Stomach (tissue), 9 donors: Measurements from ENCODE around the gene TECTB. TPM values are rescaled to one million over a fixed set of nuclear protein-coding genes. Genes with fewer than 3 reads are reported as not detected.

Experiments used
- DNase-seq, 2 donors: peaks; one replicate each; pipeline versions ENCODE4 v3.0.0 to v3.0.0-alpha.2; 2013 to 2019
- H3K27ac ChIP-seq, 5 donors: fragments of 200-600 bp in 4 of 5; sonication (generic) in 4 of 5; one replicate each; pipeline ENCODE4 v1.5.1; 2013 to 2019; ENCODE audit warnings: mild to moderate bottlenecking in 1 of 5, moderate library complexity in 1 of 5
- H3K27me3 ChIP-seq, 3 donors: fragments of 200-600 bp; sonication (generic); one replicate each; pipeline ENCODE4 v1.5.1; 2017 to 2019; ENCODE audit warnings: mixed run types in 1 of 3
- H3K36me3 ChIP-seq, 4 donors: fragments of 200-600 bp; sonication (generic); 1 replicate in 3 of 4; 2 replicates in 1 of 4; pipeline ENCODE4 v1.5.1; 2016 to 2019
- H3K4me1 ChIP-seq, 4 donors: fragments of 200-600 bp; sonication (generic); one replicate each; pipeline ENCODE4 v1.5.1; 2016 to 2019
- H3K4me3 ChIP-seq, 4 donors: fragments of 200-600 bp; sonication (generic) in 3 of 4; one replicate each; pipeline ENCODE4 v1.5.1; 2016 to 2019; ENCODE audit warnings: mild to moderate bottlenecking in 1 of 4
- H3K9me3 ChIP-seq, 4 donors: fragments of 200-600 bp; sonication (generic); one replicate each; pipeline ENCODE4 v1.5.1; 2016 to 2019
- EP300 ChIP-seq: sonication (generic); formaldehyde crosslinking; IDR thresholded peaks from one replicate; pipeline ENCODE4 v1.6.1; 2017; ENCODE audit warnings: antibody characterized with exemption
- POLR2A ChIP-seq, 4 donors: fragments of 450-650 bp; IDR thresholded peaks; one replicate each; pipeline ENCODE4 v1.6.1; 2016; ENCODE audit warnings: antibody characterized with exemption in 4 of 4, control low read depth in 2 of 4, mild to moderate bottlenecking in 1 of 4, moderate library complexity in 1 of 4
- POLR2AphosphoS5 ChIP-seq, 3 donors: sonication (generic); formaldehyde crosslinking; IDR thresholded peaks; one replicate each; pipeline ENCODE4 v1.6.1; 2016; ENCODE audit warnings: antibody characterized with exemption in 3 of 3
- WGBS, 5 donors: extraction: QIAGEN DNeasy Blood & Tissue Kit in 3 of 5; methylation state at CpG; one replicate each; pipeline versions ENCODE4 v1.1.5 to v1.1.7; 2013 to 2018; 5-methylcytosine and 5-hydroxymethylcytosine counted together
- intact Hi-C: fragments of 100-400 bp; cut with DNase I; formaldehyde crosslinking; loops from one replicate; pipeline ENCODE4 v1.15.1; 2023; ENCODE audit warnings: low total_unique reads
- polyA plus RNA-seq, 3 donors: library from polyadenylated mRNA; stranded (reverse); fragments of 200-250 nt; gene quantifications; one replicate each; pipeline ENCODE4 v1.2.3, GENCODE V29; 2013
- total RNA-seq, 5 donors: library from RNA; depleted of rRNA; stranded (reverse); fragments of >200 nt; gene quantifications; one replicate each; pipeline versions ENCODE4 v1.1.0 to v1.2.3, GENCODE V29; 2014 to 2016
- TF ChIP-seq, protein P1 (sequence below), 7 experiments: fragments of 450-650 bp in 4 of 7; fragments of 200-600 bp in 3 of 7; sonication (generic) in 3 of 7; IDR thresholded peaks; one replicate each; pipeline ENCODE4 v1.5.1; 2016 to 2019; ENCODE audit warnings: antibody characterized with exemption in 7 of 7, control low read depth in 2 of 7, mild to moderate bottlenecking in 1 of 7
- donor health status: healthy with polysubstance abuse.
- donor health status: Bipolar disorder and iron deficiency.
- donor health status: healthy.

Gene TECTB
- total and polyA plus RNA-seq, 8 donors, result not detected

- H3K36me3 ChIP-seq, result no peaks in the 10 kb centered on the region
- TF ChIP-seq, protein P1, sequence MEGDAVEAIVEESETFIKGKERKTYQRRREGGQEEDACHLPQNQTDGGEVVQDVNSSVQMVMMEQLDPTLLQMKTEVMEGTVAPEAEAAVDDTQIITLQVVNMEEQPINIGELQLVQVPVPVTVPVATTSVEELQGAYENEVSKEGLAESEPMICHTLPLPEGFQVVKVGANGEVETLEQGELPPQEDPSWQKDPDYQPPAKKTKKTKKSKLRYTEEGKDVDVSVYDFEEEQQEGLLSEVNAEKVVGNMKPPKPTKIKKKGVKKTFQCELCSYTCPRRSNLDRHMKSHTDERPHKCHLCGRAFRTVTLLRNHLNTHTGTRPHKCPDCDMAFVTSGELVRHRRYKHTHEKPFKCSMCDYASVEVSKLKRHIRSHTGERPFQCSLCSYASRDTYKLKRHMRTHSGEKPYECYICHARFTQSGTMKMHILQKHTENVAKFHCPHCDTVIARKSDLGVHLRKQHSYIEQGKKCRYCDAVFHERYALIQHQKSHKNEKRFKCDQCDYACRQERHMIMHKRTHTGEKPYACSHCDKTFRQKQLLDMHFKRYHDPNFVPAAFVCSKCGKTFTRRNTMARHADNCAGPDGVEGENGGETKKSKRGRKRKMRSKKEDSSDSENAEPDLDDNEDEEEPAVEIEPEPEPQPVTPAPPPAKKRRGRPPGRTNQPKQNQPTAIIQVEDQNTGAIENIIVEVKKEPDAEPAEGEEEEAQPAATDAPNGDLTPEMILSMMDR (IDR thresholded peaks at IDR 0.05), result no peak
- TF ChIP-seq POLR2AphosphoS5 (IDR thresholded peaks at IDR 0.05), result no peak
- no peak for TF ChIP-seq POLR2A (IDR thresholded peaks at IDR 0.05)
- no peak for TF ChIP-seq EP300
- no peaks in the 10 kb centered on the region for H3K27me3 ChIP-seq
- peaks cover 0 to 30% (median 21%) of the 10 kb centered on the region in 4 donors for H3K9me3 ChIP-seq
- H3K4me1 ChIP-seq, result no peaks in the 10 kb centered on the region
- DNase-seq, result no peak
- WGBS, 5 donors, result 79 to 93% (median 86%) methylated on average over 2 of the region's 2 CpGs
- no peak overlapping the region for H3K27ac ChIP-seq
- intact Hi-C loops, result no loop called here
- H3K4me3 ChIP-seq, result no peak overlapping the region
Measured at GRCh38 chr10:112244197-112244596, 39.0 kb upstream of the TECTB start.

DNA sequence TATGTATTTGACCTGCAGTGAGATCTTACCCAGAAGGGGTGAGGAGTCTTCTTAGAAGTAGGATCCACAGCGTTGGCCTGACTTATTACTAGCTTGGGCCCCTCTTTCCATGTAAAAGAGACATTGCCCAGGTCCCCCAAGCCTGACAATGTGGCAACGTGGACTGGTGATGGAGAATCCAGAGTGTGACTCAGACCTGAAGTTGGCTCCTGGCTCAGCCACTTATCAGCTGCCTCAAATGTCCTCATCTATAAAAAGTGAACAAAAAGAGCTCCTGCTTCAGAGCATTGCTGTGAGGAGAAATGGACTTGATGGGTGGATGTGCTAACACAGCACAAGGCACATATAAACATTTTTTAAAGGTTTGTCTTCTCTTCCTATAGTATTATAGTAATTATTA is 35.4 kb upstream of the TECTB start:
- H3K4me3 ChIP-seq, result no peak overlapping the region
- no peaks in the 10 kb centered on the region for H3K4me1 ChIP-seq
- no peak for TF ChIP-seq EP300
- TF ChIP-seq, protein P1 (IDR thresholded peaks at IDR 0.05), result no peak
- TF ChIP-seq POLR2AphosphoS5 (IDR thresholded peaks at IDR 0.05), result no peak
- TF ChIP-seq POLR2A (IDR thresholded peaks at IDR 0.05), result no peak
- no peak overlapping the region for H3K27ac ChIP-seq
- 52 to 88% (median 63%) methylated on average over 2 of the region's 2 CpGs for WGBS, 5 donors
- intact Hi-C loops, result no loop called here
- no peaks in the 10 kb centered on the region for H3K27me3 ChIP-seq
- no peak for DNase-seq
- no peaks in the 10 kb centered on the region for H3K36me3 ChIP-seq
- peaks cover 0 to 28% (median 13%) of the 10 kb centered on the region in 4 donors for H3K9me3 ChIP-seq

DNA sequence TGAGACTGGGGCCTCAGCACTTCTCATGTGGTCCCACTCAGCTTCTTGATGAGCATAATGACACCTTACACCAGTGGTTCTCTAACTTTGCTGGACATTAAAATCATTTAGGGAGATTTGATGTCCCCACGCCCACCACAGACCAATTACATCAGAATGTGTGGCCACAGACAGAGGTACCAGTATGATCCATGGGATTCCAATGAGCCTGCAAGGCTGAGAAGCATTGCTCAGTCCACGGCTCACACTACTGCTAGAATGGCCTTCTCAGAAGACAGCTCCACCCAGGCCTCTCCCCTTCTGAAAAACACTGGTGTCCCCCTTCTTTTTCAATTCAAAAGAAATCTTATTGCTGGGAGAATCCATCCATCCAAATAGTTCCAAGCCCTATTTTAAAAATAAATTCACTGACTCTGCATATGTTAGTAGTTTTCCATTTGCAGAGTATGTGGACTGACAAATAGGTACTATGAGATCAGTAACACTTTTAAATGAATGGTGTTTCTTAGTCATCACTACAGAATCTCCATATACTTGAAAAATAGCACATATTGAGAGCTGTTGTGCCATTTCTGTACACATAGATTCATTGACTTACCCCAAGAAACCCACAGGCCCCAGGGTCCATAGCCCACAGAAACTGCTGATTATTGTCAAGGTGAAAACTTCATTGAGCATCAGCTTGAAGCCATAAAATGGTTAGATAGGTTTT is 34.5 kb upstream of the TECTB start:
- Histone ChIP-seq H3K36me3 (no peaks in the 10 kb centered on the region), H3K4me3 (no peak overlapping the region), H3K27me3 (no peaks in the 10 kb centered on the region), H3K4me1 (no peaks in the 10 kb centered on the region), H3K27ac (no peak overlapping the region), H3K9me3 (peaks cover 0 to 28% (median 13%) of the 10 kb centered on the region in 4 donors)
- no peak for DNase-seq
- intact Hi-C loops, result no loop called here
- 75 to 93% (median 84%) methylated on average over 2 of the region's 2 CpGs for WGBS, 5 donors
- TF ChIP-seq POLR2AphosphoS5 (IDR thresholded peaks at IDR 0.05) (no peak), EP300 (no peak), POLR2A (IDR thresholded peaks at IDR 0.05) (no peak)
- TF ChIP-seq, protein P1 (IDR thresholded peaks at IDR 0.05), result no peak

- intact Hi-C loops, result no loop called here
- DNase-seq, result no peak
- Histone ChIP-seq H3K27me3 (no peaks in the 10 kb centered on the region), H3K4me1 (no peaks in the 10 kb centered on the region), H3K9me3 (peaks cover 0 to 28% (median 13%) of the 10 kb centered on the region in 4 donors), H3K36me3 (no peaks in the 10 kb centered on the region), H3K4me3 (no peak overlapping the region), H3K27ac (no peak overlapping the region)
- TF ChIP-seq POLR2A (IDR thresholded peaks at IDR 0.05) (no peak), POLR2AphosphoS5 (IDR thresholded peaks at IDR 0.05) (no peak), EP300 (no peak)
- TF ChIP-seq, protein P1 (IDR thresholded peaks at IDR 0.05), result no peak
- WGBS, 5 donors, result 86 to 99% (median 95%) methylated on average over 2 of the region's 2 CpGs
Measured at GRCh38 chr10:112249722-112250121, 33.5 kb upstream of the TECTB start.
